GM21576 (cell line): Measurements from ENCODE around the gene SCYGR2.
"Not testable (repeated sequence)": the region's sequence is repeated elsewhere in the genome, so short reads cannot be mapped to it uniquely, and the experiment has no call there.

Source experiments
- ATAC-seq: cut with Tn5 transposase; IDR thresholded peaks from one replicate; pipeline ENCODE4 v1.9.1; 2021; ENCODE audit warnings: mild to moderate bottlenecking, moderate library complexity; ENCODE audit not compliant: unreplicated experiment

Gene SCYGR2, protein sequence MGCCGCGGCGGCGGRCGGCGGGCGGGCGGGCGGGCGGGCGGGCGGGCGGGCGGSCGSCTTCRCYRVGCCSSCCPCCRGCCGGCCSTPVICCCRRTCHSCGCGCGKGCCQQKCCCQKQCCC

DNA sequence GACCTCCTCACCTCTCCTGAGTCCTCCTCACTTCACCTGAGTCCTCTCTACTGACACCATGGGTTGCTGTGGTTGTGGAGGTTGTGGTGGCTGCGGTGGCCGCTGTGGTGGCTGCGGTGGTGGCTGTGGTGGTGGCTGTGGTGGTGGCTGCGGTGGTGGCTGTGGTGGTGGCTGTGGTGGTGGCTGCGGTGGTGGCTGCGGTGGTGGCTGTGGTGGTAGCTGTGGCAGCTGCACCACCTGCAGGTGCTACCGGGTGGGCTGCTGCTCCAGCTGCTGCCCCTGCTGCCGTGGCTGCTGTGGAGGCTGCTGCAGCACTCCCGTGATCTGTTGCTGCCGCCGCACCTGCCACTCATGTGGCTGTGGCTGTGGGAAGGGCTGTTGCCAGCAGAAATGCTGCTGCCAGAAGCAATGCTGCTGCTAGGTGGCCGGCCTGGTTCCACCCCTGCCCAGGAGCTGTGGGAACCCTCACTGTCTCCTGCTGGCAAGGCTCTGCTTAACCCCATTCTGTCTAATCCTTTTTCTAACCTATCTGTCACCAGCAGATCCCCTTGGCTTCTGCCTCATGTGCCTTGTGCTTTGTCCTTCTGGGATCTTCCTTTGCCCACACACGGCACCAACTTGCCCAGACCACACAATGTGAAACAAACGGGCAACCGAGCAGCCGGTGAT is at the start of gene SCYGR2:
SCYGR2 (plus strand) TSS at position 59 of the 669 bp plus-strand sequence; CDS start at position 59, 0 bp downstream.
- ATAC-seq, result not testable (repeated sequence)

DNA sequence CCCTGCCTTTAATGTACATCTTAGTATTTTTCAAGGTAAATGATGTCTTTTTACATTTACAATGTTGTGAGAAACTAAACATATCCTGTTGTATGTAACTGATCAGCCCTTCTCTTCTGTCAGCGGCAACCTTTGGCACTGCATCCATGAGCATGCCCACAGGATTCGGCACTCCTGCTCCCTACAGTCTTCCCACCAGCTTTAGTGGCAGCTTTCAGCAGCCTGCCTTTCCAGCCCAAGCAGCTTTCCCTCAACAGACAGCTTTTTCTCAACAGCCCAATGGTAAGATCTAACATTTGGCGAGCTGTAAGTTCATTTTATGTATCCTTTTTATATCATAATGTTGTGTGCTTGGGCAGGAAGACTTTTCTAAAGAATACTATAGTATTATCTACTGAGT is 46.9 kb upstream of the SCYGR2 start:
- ATAC-seq, result no peak

DNA sequence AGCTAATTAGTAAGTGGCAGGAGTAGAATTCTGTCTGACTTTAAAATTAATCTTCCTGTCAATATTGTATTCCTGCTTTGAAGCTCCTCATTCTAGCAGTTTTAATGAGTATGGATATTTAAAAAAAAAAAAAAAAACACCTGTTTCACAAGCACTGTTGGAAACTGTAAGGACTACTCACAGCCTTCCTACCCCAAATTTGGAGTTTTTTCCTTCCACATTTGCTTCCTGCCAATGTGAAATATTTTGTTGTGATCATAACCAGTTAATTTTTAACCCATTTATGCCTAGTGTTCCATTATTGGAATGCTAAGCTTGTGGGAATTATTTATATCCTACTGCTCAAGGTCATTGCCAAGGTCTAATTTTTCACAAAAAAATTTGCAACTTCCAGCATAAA is 36.1 kb upstream of the SCYGR2 start:
- ATAC-seq, result no peak

DNA sequence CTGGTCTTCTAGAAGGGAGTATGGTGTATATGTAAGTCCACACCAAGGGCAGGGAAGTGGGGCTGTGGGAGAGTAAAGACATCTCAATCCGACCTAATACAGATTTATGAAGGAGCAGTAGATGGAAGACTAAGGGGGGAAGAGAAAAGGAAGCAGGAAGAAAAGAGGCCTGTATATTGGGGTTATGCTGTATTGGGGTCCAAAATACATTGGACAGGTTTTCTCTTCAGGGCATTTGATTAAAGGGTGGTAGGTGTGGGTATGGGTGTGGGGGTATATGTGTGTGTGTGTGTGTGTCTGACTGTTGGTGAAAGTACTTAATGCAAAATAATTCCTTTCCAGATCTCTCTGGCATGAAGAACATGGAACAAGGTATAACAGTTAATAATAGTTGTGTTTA is 33.6 kb upstream of the SCYGR2 start:
- ATAC-seq, result no peak

DNA sequence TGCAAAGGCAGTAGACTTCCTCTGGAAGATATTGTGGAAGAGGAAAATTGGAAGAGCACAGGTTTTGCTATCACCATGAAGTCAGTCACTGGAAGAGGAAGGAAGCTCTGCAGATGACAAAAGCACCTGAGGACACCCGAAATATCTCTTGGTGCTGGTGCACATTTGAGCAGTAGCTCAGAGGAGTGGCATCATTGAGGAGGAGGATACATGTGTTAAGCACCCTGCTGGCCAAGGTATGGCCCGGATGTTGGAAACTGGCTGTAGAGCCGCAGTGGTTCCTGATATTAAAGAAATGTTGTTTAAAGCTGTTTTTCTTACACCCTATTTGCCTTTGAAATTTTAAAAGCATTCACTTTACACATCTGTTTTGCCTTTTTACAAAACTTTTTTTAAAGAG is 32.7 kb upstream of the SCYGR2 start:
- ATAC-seq, result no peak

DNA sequence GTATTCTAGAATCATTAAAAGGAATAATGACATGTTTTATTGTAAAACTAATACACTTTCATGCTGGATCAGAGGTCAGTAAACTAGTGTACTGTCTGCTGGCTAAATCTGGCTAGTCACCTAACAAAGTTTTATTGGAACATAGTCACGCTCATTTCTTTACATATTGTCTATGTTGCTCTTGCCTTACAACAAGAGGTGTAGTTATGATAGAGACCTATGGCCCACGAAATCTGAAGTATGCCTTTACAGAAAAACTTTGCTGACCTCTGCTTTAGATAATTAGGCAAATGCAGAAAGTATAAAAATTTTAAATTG is 29.9 kb upstream of the SCYGR2 start:
- no peak for ATAC-seq

DNA sequence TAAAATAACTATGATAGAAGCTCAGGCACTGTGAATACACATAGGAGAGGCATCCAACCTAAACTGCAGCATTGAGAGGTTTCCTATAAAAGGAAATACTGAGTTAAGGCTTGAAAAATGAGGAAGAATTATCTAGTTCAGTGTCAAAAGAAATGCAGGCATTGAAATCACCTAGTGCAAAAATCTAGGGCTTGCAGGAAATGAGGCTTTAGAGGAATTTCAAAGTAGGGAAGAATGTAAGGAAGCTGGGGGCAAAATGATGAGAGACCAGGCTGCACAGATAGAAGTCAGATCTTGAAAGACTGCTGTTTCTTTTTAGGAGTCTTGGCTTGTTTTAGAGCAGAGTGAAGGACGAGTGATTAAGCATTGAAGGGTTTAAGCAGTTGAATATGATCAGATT is 28.1 kb upstream of the SCYGR2 start:
- ATAC-seq, result no peak

DNA sequence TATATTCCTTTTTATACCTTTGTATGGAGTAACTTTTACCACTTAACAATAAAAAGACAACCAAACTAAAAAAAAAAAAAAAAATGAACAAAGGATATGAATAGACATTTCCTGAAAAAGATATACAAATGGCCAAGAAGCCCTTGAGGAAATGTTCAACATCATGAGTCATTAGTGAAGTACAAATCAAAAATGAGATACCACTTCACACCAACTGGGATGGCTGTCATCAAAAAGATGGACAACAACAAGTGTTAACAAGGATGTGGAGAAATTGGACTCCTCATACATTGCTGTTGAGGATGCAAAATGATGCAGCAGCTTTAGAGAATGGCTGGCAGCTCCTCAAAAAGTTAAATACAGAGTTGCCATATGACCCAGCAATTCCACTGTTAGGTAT is 22.6 kb upstream of the SCYGR2 start:
- ATAC-seq, result no peak

DNA sequence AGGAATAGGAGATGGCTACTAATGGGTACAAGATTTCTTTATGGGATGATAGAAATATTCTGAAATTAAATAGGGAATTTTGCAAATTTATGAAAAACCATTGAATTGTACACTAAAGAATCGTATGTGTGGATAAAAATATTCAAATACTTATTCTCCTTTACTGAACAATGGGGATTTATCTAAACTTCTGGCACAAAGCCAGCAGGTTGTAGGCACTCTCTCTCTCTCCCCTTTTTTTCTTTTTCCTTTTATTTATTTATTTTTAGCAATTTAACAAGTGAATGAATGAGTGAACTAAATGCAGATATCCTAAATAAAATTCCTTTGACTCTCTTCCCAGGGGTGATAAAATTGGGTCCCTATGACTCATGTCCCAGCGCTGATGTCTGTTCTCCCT is 21.9 kb upstream of the SCYGR2 start:
- ATAC-seq, result no peak

DNA sequence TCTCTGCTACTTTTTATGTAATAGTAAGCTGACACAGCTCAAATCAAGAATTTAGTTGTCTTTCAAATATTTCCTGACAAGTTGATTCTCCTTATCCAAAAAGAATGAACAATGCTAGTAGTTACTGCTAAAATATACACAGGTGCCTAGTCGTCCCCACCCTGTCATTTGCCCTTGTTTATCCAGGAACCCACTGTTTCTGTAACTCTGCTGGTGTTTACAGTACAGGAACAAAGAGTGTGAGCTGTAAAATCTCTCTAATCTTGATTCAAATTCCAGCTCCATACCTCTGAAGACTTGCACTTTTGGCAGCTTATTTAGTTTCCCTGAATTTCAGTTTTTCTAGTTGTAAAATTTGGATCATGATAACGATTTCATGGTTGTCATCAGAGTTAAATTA is 21.1 kb upstream of the SCYGR2 start:
- ATAC-seq, result no peak

DNA sequence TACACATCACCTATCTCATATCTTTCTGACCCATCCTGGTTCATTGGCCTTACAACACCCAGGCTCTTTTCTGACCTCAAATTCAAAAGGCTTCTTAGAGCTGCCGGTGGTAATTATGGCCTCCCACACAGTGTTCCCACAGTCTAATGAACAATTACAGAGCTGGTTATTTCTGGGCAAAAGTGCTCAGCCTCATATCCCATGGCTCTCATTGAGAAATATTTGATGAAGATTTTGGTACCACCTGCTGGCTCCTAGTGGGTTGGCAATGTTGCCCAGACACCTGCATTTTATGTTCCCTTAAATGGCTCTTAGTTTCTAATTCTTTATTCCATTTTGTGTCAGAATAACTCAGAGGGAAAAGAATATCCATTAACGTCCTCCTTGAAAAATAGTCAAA is 20.1 kb upstream of the SCYGR2 start:
- ATAC-seq, result no peak

DNA sequence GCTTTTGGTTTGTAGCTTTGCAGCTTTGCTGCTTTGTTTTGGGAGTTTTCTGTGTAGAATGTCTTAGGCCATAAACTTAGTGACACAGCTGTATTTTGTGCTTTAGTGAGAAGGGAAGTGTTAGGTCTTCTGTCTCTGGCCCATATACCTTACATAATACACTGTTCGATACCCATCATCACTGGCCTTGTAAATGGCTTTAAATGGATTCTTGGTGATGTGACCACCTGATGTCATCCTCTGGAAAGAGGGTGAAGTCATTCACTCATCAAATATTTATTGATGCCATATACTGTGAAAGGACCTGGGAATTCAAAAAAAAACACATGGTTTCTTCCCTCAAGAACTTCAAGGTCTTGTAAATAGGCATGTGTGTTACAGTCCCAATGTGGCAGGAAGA is 18.9 kb upstream of the SCYGR2 start:
- no peak for ATAC-seq

DNA sequence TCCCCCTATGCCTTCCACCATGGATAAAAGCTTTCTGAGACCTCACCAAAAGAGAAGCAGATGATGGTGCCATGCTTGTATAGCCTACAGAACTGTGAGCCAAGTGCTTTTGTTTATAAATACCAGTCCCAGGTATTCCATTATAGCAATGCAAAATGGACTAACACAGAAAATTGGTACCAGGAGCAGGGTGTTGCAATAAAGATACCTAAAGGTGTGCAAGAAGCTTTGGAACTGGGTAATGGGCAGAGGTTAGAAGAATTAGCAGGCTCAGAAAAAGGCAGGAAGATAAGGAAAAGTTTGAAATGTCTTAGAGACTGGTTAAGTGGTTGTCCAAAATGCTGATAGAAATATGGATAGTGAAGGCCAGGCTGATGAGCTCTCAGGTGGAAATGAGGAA is 16.3 kb upstream of the SCYGR2 start:
- no peak for ATAC-seq

DNA sequence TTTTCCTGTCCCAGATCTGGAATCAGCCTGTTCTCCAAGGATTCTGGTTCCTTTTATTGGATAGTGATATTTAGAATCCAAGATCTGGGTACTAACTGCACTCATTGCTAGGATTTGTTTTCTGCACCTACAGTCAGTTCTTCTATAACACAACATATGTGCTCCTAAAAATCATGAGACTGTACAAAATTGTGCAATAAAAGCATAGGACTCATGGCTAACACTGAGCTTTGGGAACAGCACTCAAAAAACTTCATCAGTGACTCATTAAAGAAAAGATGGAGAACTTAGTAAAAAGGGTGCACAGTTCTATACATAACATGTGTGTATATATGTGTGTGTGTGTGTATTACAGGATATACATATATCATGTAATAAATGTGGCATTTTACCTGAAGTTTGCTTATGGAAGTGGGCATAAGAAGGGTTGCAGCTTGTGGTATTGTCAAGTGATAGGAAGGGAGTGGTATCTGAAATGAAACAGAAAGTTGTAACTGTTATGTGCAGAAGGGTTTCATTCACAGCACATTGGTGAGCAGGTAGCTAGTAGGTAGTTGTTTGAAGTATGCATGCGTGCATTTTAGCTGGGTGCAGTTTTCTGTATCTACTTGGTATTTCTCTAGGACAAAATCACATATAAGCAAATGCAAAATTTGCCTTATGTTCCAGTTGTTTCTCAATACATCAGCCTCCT is 5.9 kb upstream of the SCYGR2 start:
- peak; percentile 81 for ATAC-seq

DNA sequence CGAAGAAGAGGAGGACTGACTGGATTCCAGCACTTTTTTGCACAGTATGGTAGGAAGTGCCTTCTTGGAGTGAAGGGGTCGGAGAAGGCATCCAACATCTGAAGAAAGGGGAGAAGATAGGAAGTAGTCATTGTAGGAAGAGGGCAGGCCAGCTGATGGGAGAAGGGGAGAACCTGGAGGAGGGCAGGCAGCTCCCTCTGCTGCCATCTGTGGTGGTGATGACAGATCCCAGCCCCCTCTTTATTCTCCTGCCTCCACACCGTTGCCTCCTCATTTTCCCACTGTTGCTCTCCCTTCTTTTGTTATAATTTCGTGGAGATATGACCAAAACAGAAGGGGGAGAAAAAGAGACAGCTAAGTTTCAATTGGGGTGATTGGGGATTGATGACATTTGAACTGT is 2.9 kb upstream of the SCYGR2 start:
- ATAC-seq, result no peak

DNA sequence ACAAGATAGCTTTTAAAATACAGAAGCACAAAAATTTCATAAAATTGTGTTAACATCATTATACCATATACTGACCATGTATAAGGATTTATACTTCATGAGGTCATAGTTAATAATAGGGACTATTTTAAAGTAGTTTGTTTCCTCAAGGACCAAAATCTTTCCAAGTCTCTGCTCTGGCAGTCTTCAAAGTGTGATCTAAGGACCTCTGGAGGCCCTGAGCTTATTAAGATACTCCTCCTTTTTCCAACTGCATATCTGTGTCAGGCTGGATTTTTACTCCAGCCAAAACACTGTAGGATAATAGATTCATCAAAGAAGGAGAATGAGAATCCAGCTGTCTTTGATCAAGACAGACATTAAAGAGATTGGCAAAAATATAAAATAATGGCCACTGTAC is 1.7 kb upstream of the SCYGR2 start:
- no peak for ATAC-seq

DNA sequence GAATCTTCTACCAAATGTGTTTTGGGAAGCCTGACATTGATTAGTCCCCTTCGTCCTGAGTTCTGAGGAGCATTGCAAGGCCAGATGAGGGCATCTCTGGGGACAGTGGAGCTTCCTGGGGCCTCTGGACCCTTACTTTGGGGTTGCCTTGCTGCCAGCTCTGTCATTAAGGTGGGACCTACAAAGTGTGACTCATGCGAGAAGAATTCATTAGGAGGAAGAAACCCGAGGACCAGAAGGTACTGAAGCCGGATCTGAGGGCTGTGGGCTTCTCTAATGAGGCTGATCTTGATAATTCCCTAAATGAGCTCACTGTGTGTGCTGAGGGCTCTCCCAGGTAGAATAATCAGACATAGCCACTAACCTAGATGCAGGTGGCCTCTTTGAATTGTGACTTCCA is 695 bp upstream of the SCYGR2 start:
- ATAC-seq, result no peak

DNA sequence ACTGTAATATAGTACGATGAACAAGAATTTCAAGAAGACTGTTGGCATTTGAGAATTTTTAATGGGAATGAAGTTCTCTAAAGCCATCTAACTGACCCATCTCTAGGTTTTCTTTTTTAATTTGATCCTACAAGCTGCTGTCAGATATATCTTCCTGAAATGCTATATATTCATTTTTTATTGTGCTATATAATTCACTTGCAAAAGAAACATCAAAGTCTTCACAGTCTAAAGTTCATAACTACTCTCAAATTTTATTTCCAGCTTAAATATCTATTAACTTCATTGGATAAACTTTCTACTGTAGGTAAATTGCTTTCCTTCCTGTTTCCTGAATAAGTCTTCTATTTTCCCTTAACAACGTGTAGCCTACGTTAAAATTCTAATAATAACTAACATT is 3.7 kb downstream of the SCYGR2 start:
- no peak for ATAC-seq

DNA sequence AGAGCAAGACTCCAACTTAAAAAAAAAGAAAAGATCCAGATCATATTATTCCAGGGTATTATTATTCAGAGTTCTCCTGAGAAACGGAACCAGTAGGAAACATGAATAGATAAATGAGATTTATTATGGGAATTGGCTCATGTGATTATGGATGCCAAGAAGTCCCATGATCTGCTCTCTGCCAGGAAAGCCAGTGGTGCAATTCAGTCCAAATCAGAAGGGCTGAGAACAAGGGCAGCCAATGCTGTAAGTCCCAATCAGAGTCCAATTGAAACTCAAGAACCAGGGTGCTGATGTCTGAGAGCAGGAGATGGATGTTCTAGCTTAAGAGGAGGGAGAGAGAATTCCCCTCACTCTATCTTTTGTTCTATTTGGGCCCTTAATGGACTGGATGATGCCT is 7.8 kb downstream of the SCYGR2 start:
- no peak for ATAC-seq

DNA sequence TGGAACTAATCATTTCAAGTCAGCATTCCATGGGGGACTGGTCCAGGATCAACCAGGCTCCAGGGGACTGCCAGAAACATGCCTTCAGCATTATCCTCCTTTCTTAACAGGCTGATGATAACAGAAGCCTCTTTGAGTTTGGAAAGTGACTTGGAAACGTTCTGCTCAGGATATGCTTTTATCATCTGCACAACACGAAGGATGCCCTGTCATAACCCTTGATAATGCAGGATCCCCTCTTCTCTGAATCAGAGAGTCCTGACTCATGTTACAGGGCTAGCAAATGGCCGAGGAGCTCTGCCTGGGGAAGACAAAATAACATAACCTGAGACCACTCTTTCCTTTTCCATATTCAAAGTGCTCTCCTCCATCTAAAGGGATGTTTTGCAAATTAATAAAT is 9.2 kb downstream of the SCYGR2 start:
- no peak for ATAC-seq

DNA sequence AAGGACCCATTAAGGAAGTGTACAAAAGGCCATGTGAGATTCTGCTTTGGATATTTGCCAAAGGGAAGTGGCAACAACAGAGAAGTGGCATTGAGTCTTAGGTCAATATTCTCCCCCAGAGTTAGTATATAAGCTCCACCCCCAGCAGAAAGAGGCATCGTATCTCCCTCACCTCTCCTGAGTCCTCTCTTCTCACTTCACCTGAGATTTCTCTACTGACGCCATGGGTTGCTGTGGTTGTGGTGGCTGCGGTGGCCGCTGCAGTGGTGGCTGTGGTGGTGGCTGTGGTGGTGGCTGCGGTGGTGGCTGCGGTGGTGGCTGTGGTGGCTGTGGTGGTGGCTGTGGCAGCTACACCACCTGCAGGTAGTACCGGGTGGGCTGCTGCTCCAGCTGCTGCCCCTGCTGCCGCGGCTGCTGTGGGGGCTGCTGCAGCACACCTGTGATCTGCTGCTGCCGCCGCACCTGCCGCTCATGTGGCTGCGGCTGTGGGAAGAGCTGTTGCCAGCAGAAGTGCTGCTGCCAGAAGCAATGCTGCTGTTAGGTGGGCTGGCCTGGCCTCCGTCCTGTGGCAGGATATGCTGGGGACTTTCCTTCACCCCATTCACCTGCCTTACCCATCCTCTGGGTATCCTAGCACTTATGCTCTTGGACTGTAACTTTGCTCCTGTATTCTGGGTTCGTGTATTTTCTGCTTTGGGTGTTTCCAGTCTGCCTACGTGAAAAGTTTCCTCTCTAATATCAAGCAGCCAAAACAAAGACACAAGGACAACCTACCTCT is 10.1 kb downstream of the SCYGR2 start:
- peak; percentile 64 for ATAC-seq

DNA sequence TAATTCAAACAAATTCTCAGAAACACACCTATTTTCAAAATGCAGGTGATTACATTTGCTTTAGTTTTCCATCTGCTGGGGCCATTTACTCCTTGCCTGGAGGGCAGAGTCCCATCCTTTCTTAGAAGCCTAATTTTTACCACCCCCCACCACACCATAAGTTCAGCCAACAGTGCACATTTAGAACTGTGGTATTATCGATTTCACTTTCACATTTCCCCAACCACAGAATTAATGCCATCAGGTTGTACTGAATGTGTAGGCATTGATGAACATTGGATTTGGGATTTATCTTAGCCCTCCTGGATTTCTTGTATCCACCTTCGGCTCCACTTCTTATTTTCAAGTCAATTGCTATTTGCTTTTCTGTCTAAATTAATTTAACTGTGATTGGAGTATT is 11.4 kb downstream of the SCYGR2 start:
- ATAC-seq, result no peak
